HepG2 (cell line): ENCODE results near the gene PPME1. TPM values are rescaled to one million over a fixed set of nuclear protein-coding genes. Genes with fewer than 3 reads are reported as not detected.

ENCODE experiments used
- ARNTL ChIP-seq: sonication (generic); formaldehyde crosslinking; IDR thresholded peaks from 2 replicates; pipeline ENCODE4 v1.4.0; 2020; ENCODE audit warnings: mild to moderate bottlenecking, missing genetic modification reagents
- ATM ChIP-seq: fragments of 450-650 bp; IDR thresholded peaks from 2 replicates; pipeline ENCODE4 v1.7.1; 2017; ENCODE audit warnings: mild to moderate bottlenecking, borderline replicate concordance
- CBX2 ChIP-seq, 2 experiments: fragments of 200-600 bp in 1 of 2; sonication (generic); formaldehyde crosslinking in 1 of 2; IDR thresholded peaks; 2 replicates each; pipeline versions ENCODE4 v1.7.0 to v1.8.1; 2018 to 2022; ENCODE audit warnings: low read depth in 2 of 2, low read length in 1 of 2, mild to moderate bottlenecking in 1 of 2, missing genetic modification reagents in 1 of 2
- ELK4 ChIP-seq: sonication (generic); formaldehyde crosslinking; IDR thresholded peaks from 2 replicates; pipeline ENCODE4 v1.9.0; 2021; ENCODE audit warnings: missing genetic modification reagents, borderline replicate concordance
- ISL2 ChIP-seq: sonication (generic); formaldehyde crosslinking; IDR thresholded peaks from 2 replicates; pipeline ENCODE4 v1.5.0; 2020; ENCODE audit warnings: missing genetic modification reagents
- MED8 ChIP-seq: sonication (generic); formaldehyde crosslinking; IDR thresholded peaks from 2 replicates; pipeline ENCODE4 v1.8.1; 2023; ENCODE audit warnings: mild to moderate bottlenecking, missing genetic modification reagents; ENCODE audit not compliant: insufficient replicate concordance
- MEIS2 ChIP-seq: sonication (generic); formaldehyde crosslinking; IDR thresholded peaks from 2 replicates; pipeline ENCODE4 v1.9.0; 2021; ENCODE audit warnings: mild to moderate bottlenecking, missing genetic modification reagents
- RFX5 ChIP-seq: IDR thresholded peaks from 2 replicates; pipeline ENCODE4 v1.6.1; 2011; ENCODE audit warnings: low read depth, low read length, improper control_type of control experiment
- STAT5B ChIP-seq: sonication (generic); formaldehyde crosslinking; IDR thresholded peaks from 2 replicates; pipeline ENCODE4 v1.4.0; 2020; ENCODE audit warnings: missing genetic modification reagents
- THAP7 ChIP-seq: sonication (generic); formaldehyde crosslinking; IDR thresholded peaks from 2 replicates; pipeline ENCODE4 v1.8.1; 2023; ENCODE audit warnings: mild to moderate bottlenecking, missing genetic modification reagents
- TOE1 ChIP-seq: sonication (generic); formaldehyde crosslinking; IDR thresholded peaks from 2 replicates; pipeline ENCODE4 v1.4.0; 2020; ENCODE audit warnings: mild to moderate bottlenecking, missing genetic modification reagents
- U2AF1 ChIP-seq: fragments of 200-400 bp; formaldehyde crosslinking; optimal IDR thresholded peaks from 2 replicates; pipeline ENCODE3; 2017; ENCODE audit warnings: mild to moderate bottlenecking, low read depth, low read length
- ZBTB25 ChIP-seq: IDR thresholded peaks from 2 replicates; pipeline ENCODE4 v1.6.1; 2018; ENCODE audit warnings: missing genetic modification reagents
- ZEB1 ChIP-seq: IDR thresholded peaks from 2 replicates; pipeline ENCODE4 v1.6.1; 2012; ENCODE audit warnings: mild to moderate bottlenecking, low read depth, inconsistent platforms; ENCODE audit not compliant: insufficient replicate concordance
- ZKSCAN1 ChIP-seq: fragments of 150-350 bp; IDR thresholded peaks from 2 replicates; pipeline ENCODE4 v1.6.1; 2014; ENCODE audit warnings: low read length
- ZNF337 ChIP-seq: sonication (generic); formaldehyde crosslinking; IDR thresholded peaks from 2 replicates; pipeline ENCODE4 v1.5.1; 2020; ENCODE audit warnings: missing genetic modification reagents, low read depth, mild to moderate bottlenecking, borderline replicate concordance
- ZNF350 ChIP-seq: sonication (generic); formaldehyde crosslinking; IDR thresholded peaks from 2 replicates; pipeline ENCODE4 v1.4.0; 2020; ENCODE audit warnings: mild to moderate bottlenecking, low read depth, missing genetic modification reagents, borderline replicate concordance
- ZNF432 ChIP-seq: sonication (generic); formaldehyde crosslinking; IDR thresholded peaks from 2 replicates; pipeline ENCODE4 v1.5.0; 2020; ENCODE audit warnings: missing genetic modification reagents, mild to moderate bottlenecking, borderline replicate concordance
- ZNF441 ChIP-seq: sonication (generic); formaldehyde crosslinking; IDR thresholded peaks from 2 replicates; pipeline ENCODE4 v1.7.0; 2021; ENCODE audit warnings: missing genetic modification reagents, borderline replicate concordance
- ZNF777 ChIP-seq: sonication (generic); formaldehyde crosslinking; IDR thresholded peaks from 2 replicates; pipeline ENCODE4 v1.4.0; 2020; ENCODE audit warnings: missing genetic modification reagents
- ZSCAN31 ChIP-seq: sonication (generic); formaldehyde crosslinking; IDR thresholded peaks from 2 replicates; pipeline ENCODE4 v1.5.0; 2020; ENCODE audit warnings: low read depth, mild to moderate bottlenecking, missing genetic modification reagents
- polyA plus RNA-seq, 8 experiments: library from polyadenylated mRNA; depleted of rRNA in 3 of 8; stranded (reverse) in 7 of 8; unstranded in 1 of 8; fragments of >200 nt; fragmentation: Illumina TruSeq in 4 of 8; extraction: Trizol in 4 of 8; gene quantifications; 2 replicates each; pipeline versions ENCODE4 v1.2.1 to v1.2.3, GENCODE V29; 2011 to 2016; ENCODE audit warnings: low read depth in 4 of 8, missing spikeins in 1 of 8, mixed read lengths in 1 of 8; ENCODE audit not compliant: insufficient read depth in 1 of 8
- total RNA-seq, 5 experiments: library from RNA; depleted of rRNA; stranded (reverse); fragments of >200 nt; fragmentation: Illumina TruSeq; extraction: Trizol; gene quantifications; 2 replicates each; pipeline ENCODE4 v1.2.3, GENCODE V29; 2016; ENCODE audit warnings: low read depth in 1 of 5
- TF ChIP-seq, protein P1 (sequence below): sonication (generic); formaldehyde crosslinking; IDR thresholded peaks from 2 replicates; pipeline ENCODE4 v1.5.0; 2020; ENCODE audit warnings: mild to moderate bottlenecking, missing genetic modification reagents
- TF ChIP-seq, protein P2 (sequence below): sonication (generic); formaldehyde crosslinking; IDR thresholded peaks from 2 replicates; pipeline ENCODE4 v1.4.0; 2020; ENCODE audit warnings: missing genetic modification reagents, borderline replicate concordance

PPME1 gene
- total and polyA plus RNA-seq, 2 of the 13 experiments (the other 11 are each of a cell fraction or from before 2014, with no cell fraction given) = 31.3 to 56.0 TPM

GRCh38 chr11:74170694-74171629, at the start of gene PPME1, which contains the start of gene C2CD3 (continued):
- peak; percentile 86; the same call in 1 of the 2 replicates for TF ChIP-seq ZNF350 (CRISPR knock-in tag)
- TF ChIP-seq ZEB1 = no peak
- TF ChIP-seq, protein P1, sequence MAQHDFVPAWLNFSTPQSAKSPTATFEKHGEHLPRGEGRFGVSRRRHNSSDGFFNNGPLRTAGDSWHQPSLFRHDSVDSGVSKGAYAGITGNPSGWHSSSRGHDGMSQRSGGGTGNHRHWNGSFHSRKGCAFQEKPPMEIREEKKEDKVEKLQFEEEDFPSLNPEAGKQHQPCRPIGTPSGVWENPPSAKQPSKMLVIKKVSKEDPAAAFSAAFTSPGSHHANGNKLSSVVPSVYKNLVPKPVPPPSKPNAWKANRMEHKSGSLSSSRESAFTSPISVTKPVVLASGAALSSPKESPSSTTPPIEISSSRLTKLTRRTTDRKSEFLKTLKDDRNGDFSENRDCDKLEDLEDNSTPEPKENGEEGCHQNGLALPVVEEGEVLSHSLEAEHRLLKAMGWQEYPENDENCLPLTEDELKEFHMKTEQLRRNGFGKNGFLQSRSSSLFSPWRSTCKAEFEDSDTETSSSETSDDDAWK (CRISPR knock-in tag) = no peak
- no peak for TF ChIP-seq ARNTL
- no peak for TF ChIP-seq RFX5
- TF ChIP-seq ZNF777 = peak; percentile 71
- no peak for TF ChIP-seq ZKSCAN1
- peak; percentile 75; the same call in 1 of the 2 replicates for TF ChIP-seq ZBTB25 (CRISPR knock-in tag)
- peak; percentile 43; the same call in 1 of the 2 replicates for TF ChIP-seq MEIS2 (CRISPR knock-in tag)
- no peak for TF ChIP-seq ELK4
- TF ChIP-seq MED8 = no peak
- peak; percentile 79; the same call in 1 of the 2 replicates for TF ChIP-seq ZSCAN31 (CRISPR knock-in tag)
- TF ChIP-seq, protein P2, sequence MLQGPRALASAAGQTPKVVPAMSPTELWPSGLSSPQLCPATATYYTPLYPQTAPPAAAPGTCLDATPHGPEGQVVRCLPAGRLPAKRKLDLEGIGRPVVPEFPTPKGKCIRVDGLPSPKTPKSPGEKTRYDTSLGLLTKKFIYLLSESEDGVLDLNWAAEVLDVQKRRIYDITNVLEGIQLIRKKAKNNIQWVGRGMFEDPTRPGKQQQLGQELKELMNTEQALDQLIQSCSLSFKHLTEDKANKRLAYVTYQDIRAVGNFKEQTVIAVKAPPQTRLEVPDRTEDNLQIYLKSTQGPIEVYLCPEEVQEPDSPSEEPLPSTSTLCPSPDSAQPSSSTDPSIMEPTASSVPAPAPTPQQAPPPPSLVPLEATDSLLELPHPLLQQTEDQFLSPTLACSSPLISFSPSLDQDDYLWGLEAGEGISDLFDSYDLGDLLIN (CRISPR knock-in tag) = no peak
- no peak for TF ChIP-seq U2AF1
- no peak for TF ChIP-seq ZNF432 (CRISPR knock-in tag)
- peak; percentile 53 for TF ChIP-seq ISL2
- TF ChIP-seq STAT5B = no peak
- TF ChIP-seq THAP7 (CRISPR knock-in tag) = no peak
- TF ChIP-seq ZNF441 (CRISPR knock-in tag) = peak; percentile 12
- no peak for TF ChIP-seq ATM
- TF ChIP-seq TOE1 (CRISPR knock-in tag) = no peak
- TF ChIP-seq CBX2 (IDR thresholded peaks at IDR 0.05; ENCODE audit: low read depth, low read length) = no peak
- TF ChIP-seq CBX2 (CRISPR knock-in tag; IDR thresholded peaks at IDR 0.05; ENCODE audit: low read depth) = no peak
- no peak for TF ChIP-seq ZNF337
